Tibial nerve (tissue), 4 donors: Measurements from ENCODE around the gene SLC35D1.

ENCODE experiments used
- CTCF ChIP-seq, 5 experiments: fragments of 200-600 bp in 3 of 5; fragments of 450-650 bp in 2 of 5; sonication (generic) in 3 of 5; IDR thresholded peaks; one replicate each; pipeline ENCODE4 v1.5.1; 2016 to 2019; ENCODE audit warnings: antibody characterized with exemption in 5 of 5, mild to moderate bottlenecking in 3 of 5, moderate library complexity in 2 of 5
- EP300 ChIP-seq, 2 donors: sonication (generic); formaldehyde crosslinking; IDR thresholded peaks; one replicate each; pipeline ENCODE4 v1.6.1; 2017; ENCODE audit warnings: antibody characterized with exemption in 2 of 2, mild to moderate bottlenecking in 1 of 2
- POLR2A ChIP-seq, 2 donors: fragments of 450-650 bp; IDR thresholded peaks; one replicate each; pipeline ENCODE4 v1.6.1; 2017; ENCODE audit warnings: antibody characterized with exemption in 2 of 2, mild to moderate bottlenecking in 2 of 2, moderate library complexity in 2 of 2

DNA sequence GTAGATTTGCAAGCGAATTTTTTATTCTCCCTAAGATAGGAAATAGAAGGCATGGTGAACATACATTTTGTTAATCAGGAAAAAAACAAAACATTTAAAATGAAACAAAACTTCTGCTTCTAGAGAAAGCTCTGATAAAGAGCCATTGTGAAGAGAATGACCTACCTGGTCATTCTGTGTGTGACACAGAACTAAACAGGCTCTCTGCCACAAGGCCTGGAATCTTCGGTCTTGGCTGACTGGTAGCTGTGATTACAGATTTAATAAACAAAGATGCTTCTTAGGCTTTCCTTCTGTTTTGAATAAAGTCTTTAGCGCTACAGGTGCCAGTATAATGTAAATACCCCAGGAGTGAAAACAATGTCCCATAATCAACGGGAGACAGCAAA, 22.1 kb downstream of the SLC35D1 start:
- TF ChIP-seq CTCF (IDR thresholded peaks at IDR 0.05) (no peak), POLR2A (IDR thresholded peaks at IDR 0.05) (no peak), EP300 (IDR thresholded peaks at IDR 0.05) (no peak)
